ENCODE data around the gene TSKS. TPM values are rescaled to one million over a fixed set of nuclear protein-coding genes. Genes with fewer than 3 reads are reported as not detected.

TSKS gene
- total and polyA plus RNA-seq, 2 of the 13 experiments (the other 11 are each of a cell fraction or from before 2014, with no cell fraction given), result 0.03 TPM; not detected in 1

DNA sequence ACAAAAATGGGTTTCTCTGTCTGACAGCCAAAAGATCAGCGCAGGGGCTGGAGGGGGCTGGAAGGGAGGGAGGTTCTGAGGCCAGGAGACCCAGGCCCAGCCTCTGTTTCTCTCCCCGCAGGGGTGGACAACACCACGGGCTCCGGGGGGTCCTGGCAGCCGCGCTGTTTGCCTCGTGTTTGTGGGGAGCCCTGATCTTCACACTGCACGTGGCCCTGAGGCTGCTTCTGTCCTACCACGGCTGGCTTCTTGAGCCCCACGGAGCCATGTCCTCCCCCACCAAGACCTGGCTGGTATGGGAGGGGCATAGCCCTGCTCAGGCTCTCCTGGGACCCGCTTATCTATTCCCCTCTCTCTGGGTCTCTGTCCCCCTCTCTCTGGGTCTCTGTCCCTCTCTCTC, 62.5 kb downstream of the TSKS start (continued):
- TF ChIP-seq, protein P1, sequence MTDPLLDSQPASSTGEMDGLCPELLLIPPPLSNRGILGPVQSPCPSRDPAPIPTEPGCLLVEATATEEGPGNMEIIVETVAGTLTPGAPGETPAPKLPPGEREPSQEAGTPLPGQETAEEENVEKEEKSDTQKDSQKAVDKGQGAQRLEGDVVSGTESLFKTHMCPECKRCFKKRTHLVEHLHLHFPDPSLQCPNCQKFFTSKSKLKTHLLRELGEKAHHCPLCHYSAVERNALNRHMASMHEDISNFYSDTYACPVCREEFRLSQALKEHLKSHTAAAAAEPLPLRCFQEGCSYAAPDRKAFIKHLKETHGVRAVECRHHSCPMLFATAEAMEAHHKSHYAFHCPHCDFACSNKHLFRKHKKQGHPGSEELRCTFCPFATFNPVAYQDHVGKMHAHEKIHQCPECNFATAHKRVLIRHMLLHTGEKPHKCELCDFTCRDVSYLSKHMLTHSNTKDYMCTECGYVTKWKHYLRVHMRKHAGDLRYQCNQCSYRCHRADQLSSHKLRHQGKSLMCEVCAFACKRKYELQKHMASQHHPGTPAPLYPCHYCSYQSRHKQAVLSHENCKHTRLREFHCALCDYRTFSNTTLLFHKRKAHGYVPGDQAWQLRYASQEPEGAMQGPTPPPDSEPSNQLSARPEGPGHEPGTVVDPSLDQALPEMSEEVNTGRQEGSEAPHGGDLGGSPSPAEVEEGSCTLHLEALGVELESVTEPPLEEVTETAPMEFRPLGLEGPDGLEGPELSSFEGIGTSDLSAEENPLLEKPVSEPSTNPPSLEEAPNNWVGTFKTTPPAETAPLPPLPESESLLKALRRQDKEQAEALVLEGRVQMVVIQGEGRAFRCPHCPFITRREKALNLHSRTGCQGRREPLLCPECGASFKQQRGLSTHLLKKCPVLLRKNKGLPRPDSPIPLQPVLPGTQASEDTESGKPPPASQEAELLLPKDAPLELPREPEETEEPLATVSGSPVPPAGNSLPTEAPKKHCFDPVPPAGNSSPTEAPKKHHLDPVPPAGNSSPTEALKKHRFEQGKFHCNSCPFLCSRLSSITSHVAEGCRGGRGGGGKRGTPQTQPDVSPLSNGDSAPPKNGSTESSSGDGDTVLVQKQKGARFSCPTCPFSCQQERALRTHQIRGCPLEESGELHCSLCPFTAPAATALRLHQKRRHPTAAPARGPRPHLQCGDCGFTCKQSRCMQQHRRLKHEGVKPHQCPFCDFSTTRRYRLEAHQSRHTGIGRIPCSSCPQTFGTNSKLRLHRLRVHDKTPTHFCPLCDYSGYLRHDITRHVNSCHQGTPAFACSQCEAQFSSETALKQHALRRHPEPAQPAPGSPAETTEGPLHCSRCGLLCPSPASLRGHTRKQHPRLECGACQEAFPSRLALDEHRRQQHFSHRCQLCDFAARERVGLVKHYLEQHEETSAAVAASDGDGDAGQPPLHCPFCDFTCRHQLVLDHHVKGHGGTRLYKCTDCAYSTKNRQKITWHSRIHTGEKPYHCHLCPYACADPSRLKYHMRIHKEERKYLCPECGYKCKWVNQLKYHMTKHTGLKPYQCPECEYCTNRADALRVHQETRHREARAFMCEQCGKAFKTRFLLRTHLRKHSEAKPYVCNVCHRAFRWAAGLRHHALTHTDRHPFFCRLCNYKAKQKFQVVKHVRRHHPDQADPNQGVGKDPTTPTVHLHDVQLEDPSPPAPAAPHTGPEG (CRISPR knock-in tag; IDR thresholded peaks at IDR 0.05), result no peak
- TF ChIP-seq, protein P2, sequence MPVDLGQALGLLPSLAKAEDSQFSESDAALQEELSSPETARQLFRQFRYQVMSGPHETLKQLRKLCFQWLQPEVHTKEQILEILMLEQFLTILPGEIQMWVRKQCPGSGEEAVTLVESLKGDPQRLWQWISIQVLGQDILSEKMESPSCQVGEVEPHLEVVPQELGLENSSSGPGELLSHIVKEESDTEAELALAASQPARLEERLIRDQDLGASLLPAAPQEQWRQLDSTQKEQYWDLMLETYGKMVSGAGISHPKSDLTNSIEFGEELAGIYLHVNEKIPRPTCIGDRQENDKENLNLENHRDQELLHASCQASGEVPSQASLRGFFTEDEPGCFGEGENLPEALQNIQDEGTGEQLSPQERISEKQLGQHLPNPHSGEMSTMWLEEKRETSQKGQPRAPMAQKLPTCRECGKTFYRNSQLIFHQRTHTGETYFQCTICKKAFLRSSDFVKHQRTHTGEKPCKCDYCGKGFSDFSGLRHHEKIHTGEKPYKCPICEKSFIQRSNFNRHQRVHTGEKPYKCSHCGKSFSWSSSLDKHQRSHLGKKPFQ (CRISPR knock-in tag; IDR thresholded peaks at IDR 0.05; ENCODE audit: insufficient replicate concordance), result no peak
- TF ChIP-seq ZNF556 (CRISPR knock-in tag; IDR thresholded peaks at IDR 0.05; ENCODE audit: borderline replicate concordance) (no peak), SMC3 (IDR thresholded peaks at IDR 0.05; ENCODE audit: low read length) (no peak), ZC3H13 (CRISPR knock-in tag; IDR thresholded peaks at IDR 0.05) (no peak)

DNA sequence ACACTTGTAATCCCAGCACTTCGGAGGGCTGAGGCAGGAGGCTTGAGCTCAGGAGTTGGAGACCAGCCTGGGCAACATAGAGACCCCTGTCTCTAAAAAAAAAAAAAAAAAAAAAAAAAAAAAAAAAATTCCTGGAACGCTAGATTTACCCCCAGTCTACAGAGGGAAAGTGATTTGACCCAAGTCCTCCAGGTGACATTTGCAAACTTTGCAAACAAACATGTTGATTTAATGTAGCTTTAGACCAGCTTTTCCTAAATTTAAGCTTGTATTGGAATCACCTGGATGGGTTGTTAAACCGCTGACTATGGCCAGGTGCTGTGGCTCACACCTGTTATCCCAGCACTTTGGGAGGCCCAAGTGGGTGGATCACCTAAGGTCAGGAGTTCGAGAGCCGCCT, 63.7 kb downstream of the TSKS start:
- H3K4me1 ChIP-seq (ENCODE audit: insufficient read depth, low read length), result peaks cover 8% of the 10 kb centered on the region
- H3K9ac ChIP-seq (ENCODE audit: insufficient read depth, low read depth, low read length), result no peak overlapping the region
- no peak overlapping the region for H2AFZ ChIP-seq (ENCODE audit: low read length)
- no peak overlapping the region for H3K4me2 ChIP-seq (ENCODE audit: low read depth, low read length)
- ATAC-seq, result no peak
- no peaks in the 10 kb centered on the region for H4K20me1 ChIP-seq (ENCODE audit: insufficient read depth, low read length)
- peaks cover 0 to 16% of the 10 kb centered on the region in 2 experiments; a peak in 2 of 5 replicates for H3K27me3 ChIP-seq (ENCODE audit: control insufficient read depth in 1 of 2, insufficient read depth in 2 of 2, low read length in 2 of 2)
- ChIA-PET CTCF (ENCODE audit: low intra/inter-chr PET ratio, low total read pairs) (no interaction called here), POLR2A (no interaction called here)
- no TSS peak for BruUV-seq (replicated peaks)
- no peak for DNase-seq (ENCODE audit: low spot score)
- FAIRE-seq, result no peak
- H3K9me3 ChIP-seq (ENCODE audit: low read length), result no peaks in the 10 kb centered on the region
- H3K4me3 ChIP-seq (replicated peaks in 1 of 3; ENCODE audit: insufficient read depth in 1 of 3, low read depth in 2 of 3, low read length in 3 of 3), result no peak overlapping the region
- no peak overlapping the region for H3K27ac ChIP-seq (ENCODE audit: extremely low read length, insufficient read depth, low read length)
- no peaks in the 10 kb centered on the region for H3K79me2 ChIP-seq (ENCODE audit: insufficient read depth, low read length)
- 37% methylated on average over 5 of the region's 5 CpGs for WGBS (ENCODE audit: low lambda C conversion rate)
- intact Hi-C loops (cut with micrococcal nuclease; ENCODE audit: unreplicated experiment) (no loop called here), in situ Hi-C loops (cut with HindIII; ENCODE audit: extremely low pct_ligation_motif_present, low pct_unique_long_range_greater_than_20kb) (no loop called here)
- no peaks in the 10 kb centered on the region for H3K36me3 ChIP-seq (replicated peaks in 1 of 2; ENCODE audit: control insufficient read depth in 1 of 2, insufficient read depth in 2 of 2, low read length in 2 of 2)
- TF ChIP-seq, protein P3, sequence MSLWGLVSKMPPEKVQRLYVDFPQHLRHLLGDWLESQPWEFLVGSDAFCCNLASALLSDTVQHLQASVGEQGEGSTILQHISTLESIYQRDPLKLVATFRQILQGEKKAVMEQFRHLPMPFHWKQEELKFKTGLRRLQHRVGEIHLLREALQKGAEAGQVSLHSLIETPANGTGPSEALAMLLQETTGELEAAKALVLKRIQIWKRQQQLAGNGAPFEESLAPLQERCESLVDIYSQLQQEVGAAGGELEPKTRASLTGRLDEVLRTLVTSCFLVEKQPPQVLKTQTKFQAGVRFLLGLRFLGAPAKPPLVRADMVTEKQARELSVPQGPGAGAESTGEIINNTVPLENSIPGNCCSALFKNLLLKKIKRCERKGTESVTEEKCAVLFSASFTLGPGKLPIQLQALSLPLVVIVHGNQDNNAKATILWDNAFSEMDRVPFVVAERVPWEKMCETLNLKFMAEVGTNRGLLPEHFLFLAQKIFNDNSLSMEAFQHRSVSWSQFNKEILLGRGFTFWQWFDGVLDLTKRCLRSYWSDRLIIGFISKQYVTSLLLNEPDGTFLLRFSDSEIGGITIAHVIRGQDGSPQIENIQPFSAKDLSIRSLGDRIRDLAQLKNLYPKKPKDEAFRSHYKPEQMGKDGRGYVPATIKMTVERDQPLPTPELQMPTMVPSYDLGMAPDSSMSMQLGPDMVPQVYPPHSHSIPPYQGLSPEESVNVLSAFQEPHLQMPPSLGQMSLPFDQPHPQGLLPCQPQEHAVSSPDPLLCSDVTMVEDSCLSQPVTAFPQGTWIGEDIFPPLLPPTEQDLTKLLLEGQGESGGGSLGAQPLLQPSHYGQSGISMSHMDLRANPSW (CRISPR knock-in tag; IDR thresholded peaks at IDR 0.05; ENCODE audit: borderline replicate concordance), result no peak
- TF ChIP-seq DNMT1 (CRISPR knock-in tag; IDR thresholded peaks at IDR 0.05) (no peak), ZNF33A (CRISPR knock-in tag; IDR thresholded peaks at IDR 0.05; ENCODE audit: borderline replicate concordance) (no peak), ZNF354B (CRISPR knock-in tag; IDR thresholded peaks at IDR 0.05) (no peak)
- TF ChIP-seq, protein P4, sequence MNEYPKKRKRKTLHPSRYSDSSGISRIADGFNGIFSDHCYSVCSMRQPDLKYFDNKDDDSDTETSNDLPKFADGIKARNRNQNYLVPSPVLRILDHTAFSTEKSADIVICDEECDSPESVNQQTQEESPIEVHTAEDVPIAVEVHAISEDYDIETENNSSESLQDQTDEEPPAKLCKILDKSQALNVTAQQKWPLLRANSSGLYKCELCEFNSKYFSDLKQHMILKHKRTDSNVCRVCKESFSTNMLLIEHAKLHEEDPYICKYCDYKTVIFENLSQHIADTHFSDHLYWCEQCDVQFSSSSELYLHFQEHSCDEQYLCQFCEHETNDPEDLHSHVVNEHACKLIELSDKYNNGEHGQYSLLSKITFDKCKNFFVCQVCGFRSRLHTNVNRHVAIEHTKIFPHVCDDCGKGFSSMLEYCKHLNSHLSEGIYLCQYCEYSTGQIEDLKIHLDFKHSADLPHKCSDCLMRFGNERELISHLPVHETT (CRISPR knock-in tag; conservative IDR thresholded peaks at IDR 0.05), result no peak
